ENCODE measurements around the gene RNH1.

GRCh38 chr11:487571-488021 lies 19.4 kb downstream of the RNH1 start:
- TF ChIP-seq POLR2A (IDR thresholded peaks at IDR 0.05; ENCODE audit: low read length) = no peak
- no peak for TF ChIP-seq GATA1 (IDR thresholded peaks at IDR 0.05; ENCODE audit: low read depth, low read length)

Data from erythroblast (primary cell).